ENCODE results near the gene POLR1G. TPM values are rescaled to one million over a fixed set of nuclear protein-coding genes. Genes with fewer than 3 reads are reported as not detected.

POLR1G gene
- total and polyA plus RNA-seq, 9 of the 15 experiments (the other 6 are each of a cell fraction or from before 2014, with no cell fraction given): 3.0 to 50.1 (median 27.4) TPM

DNA sequence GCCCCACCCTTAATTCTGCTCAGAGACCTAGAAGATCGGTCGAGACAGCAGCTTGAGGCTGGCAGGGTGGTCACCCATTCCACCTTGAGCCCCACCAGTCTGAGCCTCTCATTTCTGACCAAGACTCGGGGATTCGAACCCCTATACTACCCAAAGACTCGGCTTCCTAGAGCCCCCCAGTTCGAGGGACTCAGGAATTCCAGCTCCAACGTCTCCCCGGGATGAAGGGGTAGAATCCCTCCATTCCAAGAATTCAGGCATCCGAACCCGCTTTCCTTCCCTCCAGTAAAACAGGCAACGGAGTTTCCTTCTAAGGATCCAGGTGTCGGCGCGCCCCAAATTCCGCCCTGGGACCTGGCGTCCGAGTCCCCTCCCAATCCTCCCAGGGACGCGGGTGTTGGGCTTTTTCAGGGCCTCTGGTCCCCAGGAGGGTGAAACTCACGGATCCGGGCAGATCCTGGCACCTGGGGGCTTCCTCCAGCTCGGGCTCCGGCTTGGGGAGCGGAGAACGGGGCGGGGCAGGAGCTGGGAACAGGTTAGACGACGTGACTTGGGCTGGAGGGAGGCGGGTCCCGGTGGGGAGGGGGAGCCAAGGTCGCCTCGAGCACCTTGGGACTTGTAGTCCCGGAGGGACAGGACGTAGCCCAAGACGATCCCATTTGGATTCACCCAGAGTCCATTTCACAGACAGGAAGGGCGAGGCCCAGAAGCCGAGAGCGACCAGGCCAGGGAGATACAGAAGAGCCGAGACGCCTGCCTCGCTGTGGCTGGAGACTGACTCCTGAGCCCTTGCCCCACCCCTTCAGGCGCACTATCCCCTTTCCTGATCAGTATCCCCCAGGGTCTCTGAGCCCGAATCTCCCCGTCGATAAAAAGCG, 1.6 kb upstream of the POLR1G start, which contains the start of gene PPP1R13L (continued):
- TF ChIP-seq, protein P1, sequence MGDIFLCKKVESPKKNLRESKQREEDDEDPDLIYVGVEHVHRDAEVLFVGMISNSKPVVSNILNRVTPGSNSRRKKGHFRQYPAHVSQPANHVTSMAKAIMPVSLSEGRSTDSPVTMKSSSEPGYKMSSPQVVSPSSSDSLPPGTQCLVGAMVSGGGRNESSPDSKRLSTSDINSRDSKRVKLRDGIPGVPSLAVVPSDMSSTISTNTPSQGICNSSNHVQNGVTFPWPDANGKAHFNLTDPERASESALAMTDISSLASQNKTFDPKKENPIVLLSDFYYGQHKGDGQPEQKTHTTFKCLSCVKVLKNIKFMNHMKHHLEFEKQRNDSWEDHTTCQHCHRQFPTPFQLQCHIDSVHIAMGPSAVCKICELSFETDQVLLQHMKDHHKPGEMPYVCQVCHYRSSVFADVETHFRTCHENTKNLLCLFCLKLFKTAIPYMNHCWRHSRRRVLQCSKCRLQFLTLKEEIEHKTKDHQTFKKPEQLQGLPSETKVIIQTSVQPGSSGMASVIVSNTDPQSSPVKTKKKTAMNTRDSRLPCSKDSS (IDR thresholded peaks at IDR 0.05; ENCODE audit: low read depth, partially characterized antibody): no peak
- TF ChIP-seq, protein P2, sequence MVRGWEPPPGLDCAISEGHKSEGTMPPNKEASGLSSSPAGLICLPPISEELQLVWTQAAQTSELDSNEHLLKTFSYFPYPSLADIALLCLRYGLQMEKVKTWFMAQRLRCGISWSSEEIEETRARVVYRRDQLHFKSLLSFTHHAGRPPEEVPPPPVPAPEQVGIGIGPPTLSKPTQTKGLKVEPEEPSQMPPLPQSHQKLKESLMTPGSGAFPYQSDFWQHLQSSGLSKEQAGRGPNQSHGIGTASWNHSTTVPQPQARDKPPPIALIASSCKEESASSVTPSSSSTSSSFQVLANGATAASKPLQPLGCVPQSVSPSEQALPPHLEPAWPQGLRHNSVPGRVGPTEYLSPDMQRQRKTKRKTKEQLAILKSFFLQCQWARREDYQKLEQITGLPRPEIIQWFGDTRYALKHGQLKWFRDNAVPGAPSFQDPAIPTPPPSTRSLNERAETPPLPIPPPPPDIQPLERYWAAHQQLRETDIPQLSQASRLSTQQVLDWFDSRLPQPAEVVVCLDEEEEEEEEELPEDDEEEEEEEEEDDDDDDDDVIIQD (CRISPR knock-in tag; IDR thresholded peaks at IDR 0.05): no peak
- TF ChIP-seq ZNF584 (CRISPR knock-in tag; IDR thresholded peaks at IDR 0.05; ENCODE audit: low read depth): no peak
- no peak for TF ChIP-seq JUN (IDR thresholded peaks at IDR 0.05; ENCODE audit: borderline replicate concordance, low read depth, low read length)
- 0 out of 2 replicates have a peak, but pooled peaks have one; percentile 17 for TF ChIP-seq JUN (CRISPR knock-in tag; IDR thresholded peaks at IDR 0.05; ENCODE audit: borderline replicate concordance)
- no peak for TF ChIP-seq TSC22D4 (tag; IDR thresholded peaks at IDR 0.05)
- TF ChIP-seq, protein P3, sequence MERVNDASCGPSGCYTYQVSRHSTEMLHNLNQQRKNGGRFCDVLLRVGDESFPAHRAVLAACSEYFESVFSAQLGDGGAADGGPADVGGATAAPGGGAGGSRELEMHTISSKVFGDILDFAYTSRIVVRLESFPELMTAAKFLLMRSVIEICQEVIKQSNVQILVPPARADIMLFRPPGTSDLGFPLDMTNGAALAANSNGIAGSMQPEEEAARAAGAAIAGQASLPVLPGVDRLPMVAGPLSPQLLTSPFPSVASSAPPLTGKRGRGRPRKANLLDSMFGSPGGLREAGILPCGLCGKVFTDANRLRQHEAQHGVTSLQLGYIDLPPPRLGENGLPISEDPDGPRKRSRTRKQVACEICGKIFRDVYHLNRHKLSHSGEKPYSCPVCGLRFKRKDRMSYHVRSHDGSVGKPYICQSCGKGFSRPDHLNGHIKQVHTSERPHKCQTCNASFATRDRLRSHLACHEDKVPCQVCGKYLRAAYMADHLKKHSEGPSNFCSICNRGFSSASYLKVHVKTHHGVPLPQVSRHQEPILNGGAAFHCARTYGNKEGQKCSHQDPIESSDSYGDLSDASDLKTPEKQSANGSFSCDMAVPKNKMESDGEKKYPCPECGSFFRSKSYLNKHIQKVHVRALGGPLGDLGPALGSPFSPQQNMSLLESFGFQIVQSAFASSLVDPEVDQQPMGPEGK (CRISPR knock-in tag; IDR thresholded peaks at IDR 0.05; ENCODE audit: borderline replicate concordance): no peak
- TF ChIP-seq ZNF444 (CRISPR knock-in tag; IDR thresholded peaks at IDR 0.05): no peak
- TF ChIP-seq MCM2 (IDR thresholded peaks at IDR 0.05; ENCODE audit: low read depth): no peak
- TF ChIP-seq, protein P4, sequence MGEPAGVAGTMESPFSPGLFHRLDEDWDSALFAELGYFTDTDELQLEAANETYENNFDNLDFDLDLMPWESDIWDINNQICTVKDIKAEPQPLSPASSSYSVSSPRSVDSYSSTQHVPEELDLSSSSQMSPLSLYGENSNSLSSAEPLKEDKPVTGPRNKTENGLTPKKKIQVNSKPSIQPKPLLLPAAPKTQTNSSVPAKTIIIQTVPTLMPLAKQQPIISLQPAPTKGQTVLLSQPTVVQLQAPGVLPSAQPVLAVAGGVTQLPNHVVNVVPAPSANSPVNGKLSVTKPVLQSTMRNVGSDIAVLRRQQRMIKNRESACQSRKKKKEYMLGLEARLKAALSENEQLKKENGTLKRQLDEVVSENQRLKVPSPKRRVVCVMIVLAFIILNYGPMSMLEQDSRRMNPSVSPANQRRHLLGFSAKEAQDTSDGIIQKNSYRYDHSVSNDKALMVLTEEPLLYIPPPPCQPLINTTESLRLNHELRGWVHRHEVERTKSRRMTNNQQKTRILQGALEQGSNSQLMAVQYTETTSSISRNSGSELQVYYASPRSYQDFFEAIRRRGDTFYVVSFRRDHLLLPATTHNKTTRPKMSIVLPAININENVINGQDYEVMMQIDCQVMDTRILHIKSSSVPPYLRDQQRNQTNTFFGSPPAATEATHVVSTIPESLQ (CRISPR knock-in tag; IDR thresholded peaks at IDR 0.05): no peak
- no peak for TF ChIP-seq ZNF586 (CRISPR knock-in tag; conservative IDR thresholded peaks at IDR 0.05)
- no peak for TF ChIP-seq COPS2 (conservative IDR thresholded peaks at IDR 0.05)
- TF ChIP-seq SETDB1 (IDR thresholded peaks at IDR 0.05; ENCODE audit: low read length): no peak
- TF ChIP-seq RB1 (IDR thresholded peaks at IDR 0.05; ENCODE audit: low read depth): 0 out of 2 replicates have a peak, but pooled peaks have one; percentile 29
- TF ChIP-seq CHD2 (IDR thresholded peaks at IDR 0.05; ENCODE audit: low read depth, low read length): no peak
- no peak for TF ChIP-seq SIRT6 (IDR thresholded peaks at IDR 0.05; ENCODE audit: low read depth, low read length)
- TF ChIP-seq ZBED1 (IDR thresholded peaks at IDR 0.05): no peak
- TF ChIP-seq HDAC3 (IDR thresholded peaks at IDR 0.05; ENCODE audit: borderline replicate concordance, partially characterized antibody): no peak
- TF ChIP-seq ZNF212 (CRISPR knock-in tag; IDR thresholded peaks at IDR 0.05): no peak
- TF ChIP-seq ZSCAN32 (CRISPR knock-in tag; IDR thresholded peaks at IDR 0.05): no peak

Data from K562 (cell line).